HepG2 (cell line): Measurements from ENCODE around the gene THOC1. TPM values are rescaled to one million over a fixed set of nuclear protein-coding genes. Genes with fewer than 3 reads are reported as not detected.

Experiments
- ATAC-seq: fragments of 200-7000 bp; cut with Tn5 transposase; 3 replicates; pipeline ENCODE4 v1.9.1; 2020; ENCODE audit warnings: mild to moderate bottlenecking, moderate library complexity
- Bru-seq: library from RNA; stranded (reverse); fragments of 400-500 nt; gene quantifications from one replicate; lab custom pipeline; 2021; lab: Mats Ljungman, UMichigan
- BruChase-seq, 2 experiments: library from RNA; stranded (reverse); fragments of 400-500 nt; gene quantifications; one replicate each; lab custom pipeline; 2021; lab: Mats Ljungman, UMichigan
- BruUV-seq: library from RNA; stranded (reverse); fragments of 400-500 nt; replicated peaks from 2 replicates; lab custom pipeline; 2021; lab: Mats Ljungman, UMichigan
- CTCF ChIA-PET: fragments of 300-600 bp; formaldehyde crosslinking; extraction: SDS; loops from one replicate; lab custom pipeline; 2021; ENCODE audit warnings: low total read pairs, inconsistent platforms, low intra/inter-chr PET ratio; lab: Yijun Ruan, JAX
- POLR2A ChIA-PET: fragments of 350-600 bp; sonication (Branson Sonifier 250); formaldehyde crosslinking; loops from one replicate; lab custom pipeline; 2020; ENCODE audit warnings: antibody characterized with exemption, inconsistent platforms; lab: Yijun Ruan, JAX
- DNase-seq: peaks from one replicate; pipeline ENCODE4 v3.0.0-alpha.2; 2015; ENCODE audit warnings: low spot score
- FAIRE-seq: peaks from 3 replicates; lab custom pipeline; 2011; peaks lifted over from hg19 to GRCh38; lab: Jason Lieb, UNC
- H2AFZ ChIP-seq: one replicate; pipeline ENCODE4 v1.6.1; 2011; ENCODE audit warnings: low read length, inconsistent platforms
- H3K27ac ChIP-seq: fragments of 300-600 bp; 3 replicates; pipeline ENCODE4 v1.8.0; 2011; ENCODE audit warnings: mixed run types, mild to moderate bottlenecking, mixed read lengths, low read length, inconsistent platforms; ENCODE audit not compliant: insufficient read depth; ENCODE audit errors: extremely low read length
- H3K27me3 ChIP-seq, 2 experiments: fragments of 200-600 bp in 1 of 2; 2 replicates in 1 of 2; 3 replicates in 1 of 2; pipeline versions ENCODE4 v1.6.0 to v1.8.0; 2011; ENCODE audit warnings: low read length in 2 of 2, mild to moderate bottlenecking in 2 of 2, moderate library complexity in 2 of 2, inconsistent platforms in 1 of 2; ENCODE audit not compliant: insufficient read depth in 2 of 2, control insufficient read depth in 1 of 2
- H3K36me3 ChIP-seq, 2 experiments: fragments of 200-600 bp in 1 of 2; replicated peaks in 1 of 2; 2 replicates in 1 of 2; 3 replicates in 1 of 2; pipeline versions ENCODE4 v1.5.1 to v1.8.0; 2011; ENCODE audit warnings: low read length in 2 of 2, inconsistent platforms in 1 of 2; ENCODE audit not compliant: insufficient read depth in 2 of 2, control insufficient read depth in 1 of 2
- H3K4me1 ChIP-seq: 2 replicates; pipeline ENCODE4 v1.5.1; 2012; ENCODE audit warnings: low read length, inconsistent platforms; ENCODE audit not compliant: insufficient read depth
- H3K4me2 ChIP-seq: 2 replicates; pipeline ENCODE4 v1.6.0; 2011; ENCODE audit warnings: low read depth, low read length, inconsistent platforms
- H3K4me3 ChIP-seq, 3 experiments: fragments of 200-600 bp in 1 of 3; sonication (generic), shearing (Covaris generic) in 1 of 3; replicated peaks in 1 of 3; 2 replicates each; pipeline ENCODE4 v1.5.1; 2011 to 2016; ENCODE audit warnings: low read length in 3 of 3, inconsistent platforms in 2 of 3, low read depth in 2 of 3, mild to moderate bottlenecking in 2 of 3, control low read depth in 1 of 3, mixed read lengths in 1 of 3; ENCODE audit not compliant: insufficient read depth in 1 of 3
- H3K79me2 ChIP-seq: one replicate; pipeline ENCODE4 v1.6.1; 2011; ENCODE audit warnings: low read length, inconsistent platforms; ENCODE audit not compliant: insufficient read depth
- H3K9ac ChIP-seq: 2 replicates; pipeline ENCODE4 v1.6.0; 2011; ENCODE audit warnings: mild to moderate bottlenecking, low read depth, low read length, inconsistent platforms; ENCODE audit not compliant: insufficient read depth
- H3K9me3 ChIP-seq: 2 replicates; pipeline ENCODE4 v1.5.1; 2012; ENCODE audit warnings: mild to moderate bottlenecking, low read length
- H4K20me1 ChIP-seq: 2 replicates; pipeline ENCODE4 v1.6.0; 2011; ENCODE audit warnings: inconsistent platforms, mild to moderate bottlenecking, low read length, moderate library complexity; ENCODE audit not compliant: insufficient read depth
- ATF1 ChIP-seq: IDR thresholded peaks from 2 replicates; pipeline ENCODE4 v1.6.1; 2016; ENCODE audit warnings: mild to moderate bottlenecking, control low read depth
- ATF4 ChIP-seq, 2 experiments: fragments of 450-650 bp in 1 of 2; sonication (generic) in 1 of 2; formaldehyde crosslinking; IDR thresholded peaks; 2 replicates each; pipeline versions ENCODE4 v1.5.0 to v1.8.0; 2020 to 2022; ENCODE audit warnings: mild to moderate bottlenecking in 1 of 2, missing genetic modification reagents in 1 of 2
- HMGA1 ChIP-seq: sonication (generic); formaldehyde crosslinking; conservative IDR thresholded peaks from 2 replicates; pipeline ENCODE4 v1.4.0; 2020; ENCODE audit warnings: missing genetic modification reagents
- MAFK ChIP-seq, 2 experiments: IDR thresholded peaks in 1 of 2; conservative IDR thresholded peaks in 1 of 2; 2 replicates each; pipeline ENCODE4 v1.6.1; 2011; ENCODE audit warnings: improper control_type of control experiment in 2 of 2, low read length in 2 of 2
- NR1H2 ChIP-seq: sonication (generic); formaldehyde crosslinking; IDR thresholded peaks from 2 replicates; pipeline ENCODE4 v1.8.1; 2022; ENCODE audit warnings: low read depth, missing genetic modification reagents, borderline replicate concordance
- REST ChIP-seq, 2 experiments: IDR thresholded peaks; 2 replicates each; pipeline ENCODE4 v1.6.1; 2011 to 2012; ENCODE audit warnings: low read length in 2 of 2, borderline replicate concordance in 1 of 2, low read depth in 1 of 2, mild to moderate bottlenecking in 1 of 2, moderate library complexity in 1 of 2
- SIX1 ChIP-seq: sonication (generic); formaldehyde crosslinking; IDR thresholded peaks from 2 replicates; pipeline ENCODE4 v1.4.0; 2020; ENCODE audit warnings: missing genetic modification reagents, borderline replicate concordance
- YEATS2 ChIP-seq: sonication (generic); formaldehyde crosslinking; IDR thresholded peaks from 2 replicates; pipeline ENCODE4 v1.4.0; 2020; ENCODE audit warnings: missing genetic modification reagents, borderline replicate concordance
- ZNF788 ChIP-seq: sonication (generic); formaldehyde crosslinking; IDR thresholded peaks from 2 replicates; pipeline ENCODE4 v1.5.0; 2020; ENCODE audit warnings: mild to moderate bottlenecking, missing genetic modification reagents, borderline replicate concordance
- WGBS: methylation state at CpG from one replicate; pipeline ENCODE4 v1.1.6; 2017; ENCODE audit warnings: low lambda C conversion rate; 5-methylcytosine and 5-hydroxymethylcytosine counted together
- in situ Hi-C: cut with HindIII; loops from 2 replicates; pipeline ENCODE4 v1.10.0; 2017; ENCODE audit warnings: low pct_unique_long_range_greater_than_20kb; ENCODE audit not compliant: extremely low pct_ligation_motif_present
- intact Hi-C: fragments of 100-400 bp; cut with micrococcal nuclease; formaldehyde crosslinking; loops from one replicate; pipeline ENCODE4 v1.10.0; 2022; ENCODE audit not compliant: unreplicated experiment
- long read RNA-seq, 2 experiments: library from RNA in 1 of 2; library from polyadenylated mRNA in 1 of 2; stranded (forward) in 1 of 2; unstranded in 1 of 2; transcript quantifications; one replicate each; pipeline ENCODE4 v2.0.0, GENCODE V29; 2019 to 2022
- polyA minus RNA-seq, 3 experiments: library from RNA; depleted of rRNA, polyadenylated mRNA; stranded (reverse); fragments of >200 nt; gene quantifications; 2 replicates each; pipeline ENCODE4 v1.2.3, GENCODE V29; 2011; ENCODE audit warnings: low replicate concordance in 1 of 3
- polyA plus RNA-seq, 8 experiments: library from polyadenylated mRNA; depleted of rRNA in 3 of 8; stranded (reverse) in 7 of 8; unstranded in 1 of 8; fragments of >200 nt; fragmentation: Illumina TruSeq in 4 of 8; extraction: Trizol in 4 of 8; gene quantifications; 2 replicates each; pipeline versions ENCODE4 v1.2.1 to v1.2.3, GENCODE V29; 2011 to 2016; ENCODE audit warnings: low read depth in 4 of 8, missing spikeins in 1 of 8, mixed read lengths in 1 of 8; ENCODE audit not compliant: insufficient read depth in 1 of 8
- total RNA-seq, 5 experiments: library from RNA; depleted of rRNA; stranded (reverse); fragments of >200 nt; fragmentation: Illumina TruSeq; extraction: Trizol; gene quantifications; 2 replicates each; pipeline ENCODE4 v1.2.3, GENCODE V29; 2016; ENCODE audit warnings: low read depth in 1 of 5
- TF ChIP-seq, protein P1 (sequence below): IDR thresholded peaks from 2 replicates; pipeline ENCODE4 v1.6.1; 2016

Gene THOC1
- total RNA-seq (2016; rRNA removed; fragmentation: Illumina TruSeq; extraction: Trizol): 47.3 and 56.7 TPM in 2 replicates
- 8.8 and 10.0 TPM in 2 replicates for total RNA-seq (2016; cell fraction: cytosol; rRNA removed; fragmentation: Illumina TruSeq; extraction: Trizol; ENCODE audit: low read depth)
- 49.8 and 55.5 TPM in 2 replicates for total RNA-seq (2016; cell fraction: insoluble cytoplasmic fraction; rRNA removed; fragmentation: Illumina TruSeq; extraction: Trizol)
- 11.3 and 14.1 TPM in 2 replicates for total RNA-seq (2016; cell fraction: membrane; rRNA removed; fragmentation: Illumina TruSeq; extraction: Trizol)
- total RNA-seq (2016; cell fraction: nucleus; rRNA removed; fragmentation: Illumina TruSeq; extraction: Trizol): 101 and 111 TPM in 2 replicates
- polyA plus RNA-seq (2011; rRNA removed): 31.3 and 40.6 TPM in 2 replicates
- 4.3 and 4.8 TPM in 2 replicates for polyA plus RNA-seq (2011; cell fraction: cytosol; rRNA removed)
- polyA plus RNA-seq (2011; cell fraction: nucleus; rRNA removed): 53.5 and 72.0 TPM in 2 replicates
- 25.0 and 39.1 TPM in 2 replicates for polyA plus RNA-seq (2012)
- 2.8 and 3.2 TPM in 2 replicates for polyA plus RNA-seq (2016; cell fraction: cytosol; fragmentation: Illumina TruSeq; extraction: Trizol; ENCODE audit: low read depth)
- 40.9 and 41.6 TPM in 2 replicates for polyA plus RNA-seq (2016; cell fraction: insoluble cytoplasmic fraction; fragmentation: Illumina TruSeq; extraction: Trizol; ENCODE audit: low read depth)
- polyA plus RNA-seq (2016; cell fraction: membrane; fragmentation: Illumina TruSeq; extraction: Trizol; ENCODE audit: low read depth): 4.7 and 5.3 TPM in 2 replicates
- polyA plus RNA-seq (2016; cell fraction: nucleus; fragmentation: Illumina TruSeq; extraction: Trizol; ENCODE audit: insufficient read depth, low read depth): 124 and 144 TPM in 2 replicates
- polyA minus RNA-seq (2011; rRNA and poly(A)+ RNA removed; ENCODE audit: low replicate concordance): 11.8 and 13.0 TPM in 2 replicates
- 7.5 and 12.8 TPM in 2 replicates for polyA minus RNA-seq (2011; cell fraction: cytosol; rRNA and poly(A)+ RNA removed)
- 215 and 222 TPM in 2 replicates for polyA minus RNA-seq (2011; cell fraction: nucleus; rRNA and poly(A)+ RNA removed)
- percentile 83 among the genes with signal in this experiment for Bru-seq, nascent RNA
- percentile 84 among the genes with signal in this experiment for BruChase-seq, experiment 1, labeled RNA remaining after a 6-hour chase
- BruChase-seq, experiment 2, labeled RNA remaining after a 2-hour chase: percentile 84 among the genes with signal in this experiment
- long read RNA-seq, experiment 1, transcript THOC1-201 (21 exons, 2,087 nt): major isoform, 11 of 17 reads
- long read RNA-seq, experiment 1, partial matches to known transcripts: 1 of 17 reads
- long read RNA-seq, experiment 1, other reads (novel, unspliced or antisense): 5 of 17 reads
- long read RNA-seq, experiment 2, transcript THOC1-201 (21 exons, 2,087 nt): major isoform, 8 of 22 reads
- long read RNA-seq, experiment 2, partial matches to known transcripts: 6 of 22 reads
- long read RNA-seq, experiment 2, other reads (novel, unspliced or antisense): 7 of 22 reads

DNA sequence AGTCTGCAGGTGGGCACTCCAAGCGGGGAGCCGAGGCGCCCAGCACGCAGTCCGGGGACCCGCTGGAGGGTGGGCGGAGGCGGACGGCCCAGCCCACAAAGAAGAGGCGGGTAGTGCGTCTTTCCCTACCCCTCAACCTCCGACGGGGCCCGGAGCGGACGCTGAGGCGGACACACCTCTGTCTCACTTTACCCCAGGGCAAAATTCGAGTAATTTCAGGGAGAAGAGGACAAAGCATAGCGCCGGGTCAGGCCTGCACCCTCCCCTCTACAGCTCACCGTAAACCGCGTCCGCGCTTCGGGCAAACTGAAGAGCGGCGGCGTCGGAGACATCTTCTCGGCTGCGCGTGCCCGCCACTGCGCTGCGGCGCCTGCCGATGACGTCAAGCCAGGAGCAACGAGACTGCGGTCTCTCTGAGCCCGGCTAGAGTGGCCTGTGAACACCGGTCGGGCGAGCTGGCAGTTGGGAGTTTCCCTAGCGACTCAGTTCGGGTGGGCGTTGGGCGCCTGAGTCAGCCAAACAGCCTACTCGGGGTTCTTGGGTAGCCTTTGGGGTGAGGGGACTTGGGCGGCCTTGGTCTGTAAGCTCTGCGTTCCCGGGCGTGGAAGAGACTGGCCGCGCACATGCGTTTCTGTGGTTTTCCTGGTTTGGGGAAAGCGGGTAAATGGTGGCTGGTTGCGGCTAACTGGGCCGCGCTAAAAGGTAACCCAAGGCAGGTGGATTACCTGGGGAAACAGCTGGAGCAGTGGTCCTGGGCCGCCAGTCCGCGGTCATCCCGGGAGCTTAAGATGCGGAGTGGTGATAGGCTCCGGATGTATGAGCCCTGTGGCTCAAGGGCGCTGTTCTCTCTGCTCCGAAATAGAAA, at the start of gene THOC1:
Gene THOC1, minus strand, starts transcription at position 360 of the 865 bp plus-strand sequence. Its CDS starts 28 bp downstream, at position 332.
- Histone ChIP-seq H3K9me3 (no peaks in the 10 kb centered on the region), H3K27ac (peak within 1 kb of the TSS; percentile 93), H3K4me1 (peaks cover 33% of the 10 kb centered on the region), H3K27me3 (no peaks in the 10 kb centered on the region; a peak in 1 of 5 replicates), H3K36me3 (peaks cover 0 to 18% of the 10 kb centered on the region in 2 experiments; a peak in 4 of 5 replicates), H2AFZ (peak within 1 kb of the TSS; percentile 69), H3K4me3 (peak within 1 kb of the TSS; percentile 89 to 100 (median 97)), H3K4me2 (peak within 1 kb of the TSS; percentile 84), H4K20me1 (no peaks in the 10 kb centered on the region), H3K9ac (peak within 1 kb of the TSS; percentile 97), H3K79me2 (peaks cover 36% of the 10 kb centered on the region)
- under 1% methylated on average over 32 of the region's 69 CpGs for WGBS
- in situ Hi-C loops (no loop called here), intact Hi-C loops (loop anchor here (5.0 kb wide), 1 partner anchor 209 kb away; no protein-coding TSS in a partner anchor)
- BruUV-seq: TSS peak; percentile 87
- ATAC-seq: peak; percentile 91
- ChIA-PET CTCF (interaction anchor here (1.4 kb wide), 1 partner anchor 348 kb away, joined by 4 read pairs; no protein-coding TSS in a partner anchor), POLR2A (interaction anchor here (0.6 to 1.8 kb wide), 9 partner anchors 9 to 510 kb away, joined by 3 to 6 read pairs (median 4); partner anchors contain the start of gene USP14)
- FAIRE-seq: no peak
- peak; percentile 82 for DNase-seq
- peak; percentile 89 for TF ChIP-seq YEATS2 (CRISPR knock-in tag)
- TF ChIP-seq MAFK (conservative IDR thresholded peaks at IDR 0.05 in 1 of 2, IDR thresholded peaks at IDR 0.05 in 1 of 2; ENCODE audit: low read length in 2 of 2): 0 out of 4 replicates have a peak, but pooled peaks of 1 of the 2 experiments have one; percentile 16
- peak in 1 of 2 experiments; percentile 60; a peak in 1 of 4 replicates for TF ChIP-seq ATF4 (CRISPR knock-in tag; IDR thresholded peaks at IDR 0.05)
- TF ChIP-seq, protein P1, sequence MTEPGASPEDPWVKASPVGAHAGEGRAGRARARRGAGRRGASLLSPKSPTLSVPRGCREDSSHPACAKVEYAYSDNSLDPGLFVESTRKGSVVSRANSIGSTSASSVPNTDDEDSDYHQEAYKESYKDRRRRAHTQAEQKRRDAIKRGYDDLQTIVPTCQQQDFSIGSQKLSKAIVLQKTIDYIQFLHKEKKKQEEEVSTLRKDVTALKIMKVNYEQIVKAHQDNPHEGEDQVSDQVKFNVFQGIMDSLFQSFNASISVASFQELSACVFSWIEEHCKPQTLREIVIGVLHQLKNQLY (CRISPR knock-in tag): 0 out of 2 replicates have a peak, but pooled peaks have one; percentile 15
- no peak for TF ChIP-seq NR1H2 (CRISPR knock-in tag)
- no peak; a peak in 1 of 4 replicates for TF ChIP-seq REST (IDR thresholded peaks at IDR 0.05; ENCODE audit: borderline replicate concordance in 1 of 2, low read depth in 1 of 2, low read length in 2 of 2)
- TF ChIP-seq ATF1: peak; percentile 99
- TF ChIP-seq HMGA1 (CRISPR knock-in tag): no peak
- peak; percentile 98 for TF ChIP-seq ZNF788 (CRISPR knock-in tag)
- no peak for TF ChIP-seq SIX1 (CRISPR knock-in tag)
